Adrenal gland (tissue), 5 donors: Measurements from ENCODE around the gene SRGAP3.

Experiments
- CTCF ChIP-seq, 6 experiments: fragments of 450-650 bp in 4 of 6; fragments of 200-600 bp in 2 of 6; sonication (generic) in 1 of 6; IDR thresholded peaks; 1 replicate in 5 of 6; 2 replicates in 1 of 6; pipeline versions ENCODE4 v1.5.1 to v1.8.0; 2016 to 2021; ENCODE audit warnings: antibody characterized with exemption in 6 of 6, mild to moderate bottlenecking in 2 of 6, moderate library complexity in 1 of 6
- POLR2A ChIP-seq, 2 donors: fragments of 450-650 bp; IDR thresholded peaks; one replicate each; pipeline ENCODE4 v1.6.1; 2017; ENCODE audit warnings: antibody characterized with exemption in 2 of 2, mild to moderate bottlenecking in 2 of 2, moderate library complexity in 1 of 2
- donor health status: DM: no; HTN: no; CAD: no.

- TF ChIP-seq CTCF (IDR thresholded peaks at IDR 0.05) (no peak), POLR2A (IDR thresholded peaks at IDR 0.05) (no peak)
These were observed 53.4 kb downstream of the SRGAP3 start for GRCh38 chr3:9196020-9196419.
